ENCODE data around the gene COL23A1. TPM values are rescaled to one million over a fixed set of nuclear protein-coding genes. Genes with fewer than 3 reads are reported as not detected.

Gene COL23A1
- total RNA-seq, 1 experiment from 2014 or later: not detected

GRCh38 chr5:178531786-178532185, 58.4 kb downstream of the COL23A1 start:
- Histone ChIP-seq H2AFZ (ENCODE audit: low read length) (no peak overlapping the region), H4K20me1 (ENCODE audit: low read length) (no peaks in the 10 kb centered on the region), H3K36me3 (ENCODE audit: low read depth, low read length) (no peaks in the 10 kb centered on the region), H3K9me2 (replicated peaks; ENCODE audit: low read length) (no peaks in the 10 kb centered on the region), H3K9me3 (ENCODE audit: low read length) (no peaks in the 10 kb centered on the region), H3K79me2 (ENCODE audit: low read length) (no peaks in the 10 kb centered on the region), H3K9ac (ENCODE audit: low read length) (no peak overlapping the region), H3K4me1 (ENCODE audit: insufficient read depth, low read length) (no peaks in the 10 kb centered on the region), H3K27ac (ENCODE audit: low read length) (no peak overlapping the region), H3K27me3 (ENCODE audit: low read length) (peaks cover 19% of the 10 kb centered on the region), H3F3A (ENCODE audit: low read length, unreplicated experiment) (no peaks in the 10 kb centered on the region), H3K4me2 (ENCODE audit: low read length) (no peak overlapping the region), H3K4me3 (ENCODE audit: low read length) (no peak overlapping the region)
- intact Hi-C loops (cut with micrococcal nuclease): no loop called here
- CTCF ChIA-PET: no interaction called here
- DNase-seq: no peak
- BruUV-seq (replicated peaks): no TSS peak
- POLR2A ChIA-PET (ENCODE audit: unreplicated experiment): no interaction called here
- TF ChIP-seq CTCF (conservative IDR thresholded peaks at IDR 0.05; ENCODE audit: low read depth, low read length): no peak
- TF ChIP-seq EZH2phosphoT487 (IDR thresholded peaks at IDR 0.05; ENCODE audit: borderline replicate concordance, low read length): no peak
- TF ChIP-seq EZH2 (IDR thresholded peaks at IDR 0.05; ENCODE audit: low read length, unreplicated experiment): no peak
- ATAC-seq: no peak

GRCh38 chr5:178530526-178530925, 59.7 kb downstream of the COL23A1 start:
- no peaks in the 10 kb centered on the region for H4K20me1 ChIP-seq (ENCODE audit: low read length)
- no peaks in the 10 kb centered on the region for H3F3A ChIP-seq (ENCODE audit: low read length, unreplicated experiment)
- no peaks in the 10 kb centered on the region for H3K4me1 ChIP-seq (ENCODE audit: insufficient read depth, low read length)
- intact Hi-C loops (cut with micrococcal nuclease): no loop called here
- POLR2A ChIA-PET (ENCODE audit: unreplicated experiment): no interaction called here
- no peak overlapping the region for H3K4me2 ChIP-seq (ENCODE audit: low read length)
- no peak overlapping the region for H2AFZ ChIP-seq (ENCODE audit: low read length)
- H3K36me3 ChIP-seq (ENCODE audit: low read depth, low read length): no peaks in the 10 kb centered on the region
- no TSS peak for BruUV-seq (replicated peaks)
- H3K4me3 ChIP-seq (ENCODE audit: low read length): no peak overlapping the region
- no peaks in the 10 kb centered on the region for H3K9me2 ChIP-seq (replicated peaks; ENCODE audit: low read length)
- CTCF ChIA-PET: no interaction called here
- H3K9me3 ChIP-seq (ENCODE audit: low read length): no peaks in the 10 kb centered on the region
- no peak overlapping the region for H3K27ac ChIP-seq (ENCODE audit: low read length)
- TF ChIP-seq EZH2phosphoT487 (IDR thresholded peaks at IDR 0.05; ENCODE audit: borderline replicate concordance, low read length) (no peak), EZH2 (IDR thresholded peaks at IDR 0.05; ENCODE audit: low read length, unreplicated experiment) (no peak), CTCF (conservative IDR thresholded peaks at IDR 0.05; ENCODE audit: low read depth, low read length) (no peak)
- no peaks in the 10 kb centered on the region for H3K79me2 ChIP-seq (ENCODE audit: low read length)
- DNase-seq: peak; percentile 8
- H3K9ac ChIP-seq (ENCODE audit: low read length): no peak overlapping the region
- no peak for ATAC-seq
- peaks cover 19% of the 10 kb centered on the region for H3K27me3 ChIP-seq (ENCODE audit: low read length)

GRCh38 chr5:178529080-178529479, 61.1 kb downstream of the COL23A1 start:
- BruUV-seq (replicated peaks): no TSS peak
- intact Hi-C loops (cut with micrococcal nuclease): no loop called here
- no peak overlapping the region for H3K4me3 ChIP-seq (ENCODE audit: low read length)
- no peaks in the 10 kb centered on the region for H3K9me3 ChIP-seq (ENCODE audit: low read length)
- no peaks in the 10 kb centered on the region for H3K79me2 ChIP-seq (ENCODE audit: low read length)
- ATAC-seq (no peak), DNase-seq (no peak)
- H3K36me3 ChIP-seq (ENCODE audit: low read depth, low read length): no peaks in the 10 kb centered on the region
- H3K27ac ChIP-seq (ENCODE audit: low read length): no peak overlapping the region
- no peak overlapping the region for H2AFZ ChIP-seq (ENCODE audit: low read length)
- no peak overlapping the region for H3K9ac ChIP-seq (ENCODE audit: low read length)
- H4K20me1 ChIP-seq (ENCODE audit: low read length): no peaks in the 10 kb centered on the region
- H3K4me2 ChIP-seq (ENCODE audit: low read length): no peak overlapping the region
- H3F3A ChIP-seq (ENCODE audit: low read length, unreplicated experiment): no peaks in the 10 kb centered on the region
- H3K27me3 ChIP-seq (ENCODE audit: low read length): peaks cover 19% of the 10 kb centered on the region
- no peaks in the 10 kb centered on the region for H3K4me1 ChIP-seq (ENCODE audit: insufficient read depth, low read length)
- no peaks in the 10 kb centered on the region for H3K9me2 ChIP-seq (replicated peaks; ENCODE audit: low read length)
- CTCF ChIA-PET: no interaction called here
- POLR2A ChIA-PET (ENCODE audit: unreplicated experiment): no interaction called here
- TF ChIP-seq EZH2phosphoT487 (IDR thresholded peaks at IDR 0.05; ENCODE audit: borderline replicate concordance, low read length) (no peak), CTCF (conservative IDR thresholded peaks at IDR 0.05; ENCODE audit: low read depth, low read length) (no peak), EZH2 (IDR thresholded peaks at IDR 0.05; ENCODE audit: low read length, unreplicated experiment) (no peak)

Measured in PC-3 (cell line).